Measurements from ENCODE around the gene ABHD17C. TPM values are rescaled to one million over a fixed set of nuclear protein-coding genes. Genes with fewer than 3 reads are reported as not detected.

ABHD17C gene
- total and polyA plus RNA-seq, 7 donors: 1.1 to 3.7 (median 2.6) TPM

- no peaks in the 10 kb centered on the region for H3K36me3 ChIP-seq (ENCODE audit: insufficient read depth in 1 of 2, low read depth in 1 of 2)
- DNase-seq (peak; percentile 63 to 76), ATAC-seq (peak; percentile 83 to 89 (median 85))
- peak within 1 kb of the TSS; percentile 70 for H3K4me3 ChIP-seq
- intact Hi-C loops (cut with DNase I): loop anchor here (2.0 to 5.0 kb wide), 5 partner anchors 82 to 212 kb away; partner anchors contain the start of gene ABHD17C (in 1 of the 2)
- no peaks in the 10 kb centered on the region for H3K9me3 ChIP-seq
- WGBS, 3 donors: 0 to 1% (median 1%) methylated on average over 48 to 75 of the region's 75 CpGs
- peaks cover 0 to 31% (median 17%) of the 10 kb centered on the region in 3 donors for H3K27me3 ChIP-seq (ENCODE audit: insufficient read depth in 3 of 3, low read length in 2 of 3)
- H3K27ac ChIP-seq: no peak within 1 kb of the TSS
- TF ChIP-seq CTCF (IDR thresholded peaks at IDR 0.05): peak; percentile 64
- peaks cover 12% of the 10 kb centered on the region for H3K4me1 ChIP-seq
Measured at GRCh38 chr15:80778964-80779657, 84.0 kb downstream of the ABHD17C start, which contains the start of gene CEMIP. TSS of gene CEMIP (plus strand) at chr15:80779370. CDS start at chr15:80873880, 94,510 bp downstream.

- Histone ChIP-seq H3K4me1 (peaks cover 12% of the 10 kb centered on the region), H3K36me3 (ENCODE audit: insufficient read depth in 1 of 2, low read depth in 1 of 2) (no peaks in the 10 kb centered on the region), H3K9me3 (no peaks in the 10 kb centered on the region), H3K27me3 (ENCODE audit: insufficient read depth in 3 of 3, low read length in 2 of 3) (peaks cover 0 to 36% (median 17%) of the 10 kb centered on the region in 3 donors), H3K4me3 (peak overlapping the region; percentile 70), H3K27ac (no peak overlapping the region)
- ATAC-seq (peak in 1 of 4 donors; percentile 27), DNase-seq (peak; percentile 14 to 53)
- TF ChIP-seq CTCF (IDR thresholded peaks at IDR 0.05): no peak
- 1 to 2% (median 1%) methylated on average over 42 to 45 of the region's 45 CpGs for WGBS, 3 donors
- intact Hi-C loops (cut with DNase I): loop anchor here (2.0 to 10.0 kb wide), 6 partner anchors 83 to 213 kb away; partner anchors contain the start of gene ABHD17C (in 1 of the 2)
Measured at GRCh38 chr15:80779658-80780415, 84.7 kb downstream of the ABHD17C start.

- WGBS, 3 donors: 4% methylated on average over 40 of the region's 40 CpGs
- no peaks in the 10 kb centered on the region for H3K36me3 ChIP-seq (ENCODE audit: insufficient read depth in 1 of 2, low read depth in 1 of 2)
- peaks cover 0 to 36% (median 17%) of the 10 kb centered on the region in 3 donors for H3K27me3 ChIP-seq (ENCODE audit: insufficient read depth in 3 of 3, low read length in 2 of 3)
- no peaks in the 10 kb centered on the region for H3K9me3 ChIP-seq
- ATAC-seq (peak in 1 of 4 donors; percentile 30), DNase-seq (peak; percentile 38 to 58)
- H3K4me3 ChIP-seq: peak overlapping the region; percentile 70
- intact Hi-C loops (cut with DNase I): loop anchor here in 1 of 2 donors (10.0 kb wide), 1 partner anchor 164 kb away; no protein-coding TSS in a partner anchor
- no peak for TF ChIP-seq CTCF (IDR thresholded peaks at IDR 0.05)
- no peak overlapping the region for H3K27ac ChIP-seq
- H3K4me1 ChIP-seq: peaks cover 12% of the 10 kb centered on the region
Measured at GRCh38 chr15:80780416-80781221, 85.5 kb downstream of the ABHD17C start.

GRCh38 chr15:80783260-80783659 lies 88.2 kb downstream of the ABHD17C start:
- no peak for ATAC-seq

More at GRCh38 chr15:80783260-80783659, 88.2 kb downstream of the ABHD17C start:
- Histone ChIP-seq H3K9me3 (no peaks in the 10 kb centered on the region), H3K27me3 (ENCODE audit: insufficient read depth in 3 of 3, low read length in 2 of 3) (peaks cover 3 to 41% (median 15%) of the 10 kb centered on the region in 3 donors), H3K4me3 (no peak overlapping the region), H3K36me3 (ENCODE audit: insufficient read depth in 1 of 2, low read depth in 1 of 2) (no peaks in the 10 kb centered on the region), H3K4me1 (peaks cover 8% of the 10 kb centered on the region), H3K27ac (no peak overlapping the region)
- TF ChIP-seq CTCF (IDR thresholded peaks at IDR 0.05): no peak
- no peak for DNase-seq
- intact Hi-C loops (cut with DNase I): loop anchor here in 1 of 2 donors (10.0 kb wide), 1 partner anchor 162 kb away; no protein-coding TSS in a partner anchor
